Erythroblast (primary cell): ENCODE results near the gene LARP1.

Experiments
- GATA1 ChIP-seq: IDR thresholded peaks from 2 replicates; pipeline ENCODE4 v1.6.1; 2011; ENCODE audit warnings: low read depth, mild to moderate bottlenecking, control low read depth, low read length, moderate library complexity
- POLR2A ChIP-seq: IDR thresholded peaks from 2 replicates; pipeline ENCODE4 v1.6.1; 2011; ENCODE audit warnings: mild to moderate bottlenecking, low read length

- no peak for TF ChIP-seq POLR2A
- no peak for TF ChIP-seq GATA1
Measured at GRCh38 chr5:154756009-154756867, 1.1 kb downstream of the LARP1 start.
